ENCODE measurements around the gene MXRA8. TPM values are rescaled to one million over a fixed set of nuclear protein-coding genes. Genes with fewer than 3 reads are reported as not detected.

Gene MXRA8
- total and polyA plus RNA-seq, 2 experiments from 2014 or later: 42.2 to 90.1 TPM

GRCh38 chr1:1399872-1400575, 41.7 kb upstream of the MXRA8 start:
- peak overlapping the region; percentile 91 for H3K4me3 ChIP-seq
- H3K36me3 ChIP-seq: peaks cover 41% of the 10 kb centered on the region
- peak in 1 of 2 donors; percentile 46 for DNase-seq (ENCODE audit: low read depth in 1 of 2, low spot score in 1 of 2)
- peaks cover 7% of the 10 kb centered on the region for H3K4me1 ChIP-seq (ENCODE audit: low read depth)
- no peaks in the 10 kb centered on the region for H3K27me3 ChIP-seq
- H3K27ac ChIP-seq: peak overlapping the region; percentile 66
- TF ChIP-seq, protein P1, sequence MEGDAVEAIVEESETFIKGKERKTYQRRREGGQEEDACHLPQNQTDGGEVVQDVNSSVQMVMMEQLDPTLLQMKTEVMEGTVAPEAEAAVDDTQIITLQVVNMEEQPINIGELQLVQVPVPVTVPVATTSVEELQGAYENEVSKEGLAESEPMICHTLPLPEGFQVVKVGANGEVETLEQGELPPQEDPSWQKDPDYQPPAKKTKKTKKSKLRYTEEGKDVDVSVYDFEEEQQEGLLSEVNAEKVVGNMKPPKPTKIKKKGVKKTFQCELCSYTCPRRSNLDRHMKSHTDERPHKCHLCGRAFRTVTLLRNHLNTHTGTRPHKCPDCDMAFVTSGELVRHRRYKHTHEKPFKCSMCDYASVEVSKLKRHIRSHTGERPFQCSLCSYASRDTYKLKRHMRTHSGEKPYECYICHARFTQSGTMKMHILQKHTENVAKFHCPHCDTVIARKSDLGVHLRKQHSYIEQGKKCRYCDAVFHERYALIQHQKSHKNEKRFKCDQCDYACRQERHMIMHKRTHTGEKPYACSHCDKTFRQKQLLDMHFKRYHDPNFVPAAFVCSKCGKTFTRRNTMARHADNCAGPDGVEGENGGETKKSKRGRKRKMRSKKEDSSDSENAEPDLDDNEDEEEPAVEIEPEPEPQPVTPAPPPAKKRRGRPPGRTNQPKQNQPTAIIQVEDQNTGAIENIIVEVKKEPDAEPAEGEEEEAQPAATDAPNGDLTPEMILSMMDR (IDR thresholded peaks at IDR 0.05; ENCODE audit: low read depth, low read length): no peak
- no peaks in the 10 kb centered on the region for H3K9me3 ChIP-seq (ENCODE audit: low read depth)

GRCh38 chr1:1399187-1399871, 41.0 kb upstream of the MXRA8 start, which contains the start of gene CCNL2:
CCNL2 (minus strand) TSS chr1:1399335; CDS start chr1:1399306, 29 bp downstream.
- H3K27me3 ChIP-seq: no peaks in the 10 kb centered on the region
- peak; percentile 99 for DNase-seq (ENCODE audit: low read depth in 1 of 2, low spot score in 1 of 2)
- H3K27ac ChIP-seq: peak within 1 kb of the TSS; percentile 87
- peaks cover 38% of the 10 kb centered on the region for H3K36me3 ChIP-seq
- TF ChIP-seq, protein P1 (IDR thresholded peaks at IDR 0.05; ENCODE audit: low read depth, low read length): peak; percentile 47
- H3K4me3 ChIP-seq: peak within 1 kb of the TSS; percentile 91
- no peaks in the 10 kb centered on the region for H3K9me3 ChIP-seq (ENCODE audit: low read depth)
- H3K4me1 ChIP-seq (ENCODE audit: low read depth): peaks cover 7% of the 10 kb centered on the region

DNA sequence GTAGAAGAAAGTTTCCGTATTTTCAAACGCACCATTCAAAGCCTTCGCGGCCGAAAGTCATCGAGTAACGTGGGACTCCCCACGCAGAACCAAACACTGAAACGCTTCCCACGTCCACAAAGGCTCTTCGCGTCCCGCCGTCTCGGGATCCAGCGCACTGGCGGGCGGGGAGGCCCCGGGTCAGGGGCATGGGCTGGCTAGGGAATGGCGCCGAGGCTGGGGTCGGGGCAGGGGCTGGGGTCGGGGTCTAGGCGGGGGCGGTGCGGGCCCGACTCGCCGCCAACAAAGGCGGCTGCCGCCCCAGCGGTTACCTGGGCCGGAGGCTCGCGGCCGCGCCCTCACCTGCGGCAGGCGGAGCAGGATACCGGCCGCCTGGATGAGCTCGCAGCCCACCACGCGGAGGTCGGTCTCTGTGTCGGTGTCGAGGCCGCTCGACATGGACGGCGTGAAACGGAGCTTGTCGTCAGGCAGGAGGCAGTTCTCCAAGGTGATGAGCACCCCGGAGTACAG, 40.4 kb upstream of the MXRA8 start:
- peaks cover 43% of the 10 kb centered on the region for H3K36me3 ChIP-seq
- H3K4me1 ChIP-seq (ENCODE audit: low read depth): peaks cover 7% of the 10 kb centered on the region
- H3K4me3 ChIP-seq: peak overlapping the region; percentile 91

DNA sequence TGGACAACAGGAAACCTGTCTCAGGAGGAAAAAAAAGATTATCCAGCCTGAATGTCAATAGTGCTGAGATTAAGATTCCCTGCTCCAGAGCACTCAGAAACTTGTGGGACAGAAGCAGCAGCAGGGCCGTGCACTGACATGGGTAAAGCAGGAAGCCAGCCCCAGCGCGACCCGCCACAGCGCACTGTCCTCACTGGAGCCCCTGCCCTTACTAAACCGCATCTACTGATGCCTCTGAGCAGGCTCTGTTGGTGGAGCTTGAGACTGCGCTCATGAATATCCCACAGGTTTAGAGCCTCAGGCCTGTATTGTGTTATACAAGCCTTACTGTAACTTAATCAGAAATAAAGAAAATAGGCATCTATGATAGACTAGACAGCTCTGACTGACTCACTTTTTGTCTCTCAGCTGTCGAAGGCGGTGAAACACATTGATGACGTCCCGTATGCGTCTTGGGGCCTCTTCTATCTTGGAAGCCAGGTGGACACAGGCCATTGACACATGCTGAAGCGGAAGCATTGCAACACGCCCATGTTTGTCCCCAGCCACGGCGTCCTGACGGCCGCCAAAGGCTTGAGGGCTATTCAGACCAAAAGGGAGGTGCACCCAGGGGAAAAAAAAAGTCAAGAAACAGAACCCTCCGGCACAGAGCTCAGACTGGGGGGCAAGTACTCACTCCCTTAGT, 39.6 kb upstream of the MXRA8 start:
- H3K9me3 ChIP-seq (ENCODE audit: low read depth): no peaks in the 10 kb centered on the region
- H3K27me3 ChIP-seq: no peaks in the 10 kb centered on the region
- H3K4me1 ChIP-seq (ENCODE audit: low read depth): peaks cover 7% of the 10 kb centered on the region
- H3K36me3 ChIP-seq: peaks cover 48% of the 10 kb centered on the region
- TF ChIP-seq, protein P1 (IDR thresholded peaks at IDR 0.05; ENCODE audit: low read depth, low read length): no peak
- peak overlapping the region; percentile 87 for H3K27ac ChIP-seq
- peak overlapping the region; percentile 91 for H3K4me3 ChIP-seq
- peak in 1 of 2 donors; percentile 48 for DNase-seq (ENCODE audit: low read depth in 1 of 2, low spot score in 1 of 2)

More for the DNA sequence above, 40.4 kb upstream of the MXRA8 start:
- TF ChIP-seq, protein P1 (IDR thresholded peaks at IDR 0.05; ENCODE audit: low read depth, low read length): no peak
- Histone ChIP-seq H3K27me3 (no peaks in the 10 kb centered on the region), H3K27ac (peak overlapping the region; percentile 87), H3K9me3 (ENCODE audit: low read depth) (no peaks in the 10 kb centered on the region)
- DNase-seq (ENCODE audit: low read depth in 1 of 2, low spot score in 1 of 2): no peak

- Histone ChIP-seq H3K4me1 (ENCODE audit: low read depth) (peaks cover 7% of the 10 kb centered on the region), H3K9me3 (ENCODE audit: low read depth) (no peaks in the 10 kb centered on the region), H3K4me3 (no peak overlapping the region), H3K27ac (peak overlapping the region; percentile 28), H3K27me3 (no peaks in the 10 kb centered on the region), H3K36me3 (peaks cover 60% of the 10 kb centered on the region)
- no peak for DNase-seq (ENCODE audit: low read depth in 1 of 2, low spot score in 1 of 2)
- TF ChIP-seq, protein P1 (IDR thresholded peaks at IDR 0.05; ENCODE audit: low read depth, low read length): no peak
These were observed 36.8 kb upstream of the MXRA8 start for GRCh38 chr1:1395166-1395565.
